Measurements from ENCODE around the gene HHEX. TPM values are rescaled to one million over a fixed set of nuclear protein-coding genes. Genes with fewer than 3 reads are reported as not detected.
A peak's percentile ranks its signal among the peaks of the same experiment; 100 is the strongest.
"Not testable (repeated sequence)": the region's sequence is repeated elsewhere in the genome, so short reads cannot be mapped to it uniquely, and the experiment has no call there.

Gene HHEX
- not detected in 2 replicates for total RNA-seq
- long read RNA-seq, result 0 reads

DNA sequence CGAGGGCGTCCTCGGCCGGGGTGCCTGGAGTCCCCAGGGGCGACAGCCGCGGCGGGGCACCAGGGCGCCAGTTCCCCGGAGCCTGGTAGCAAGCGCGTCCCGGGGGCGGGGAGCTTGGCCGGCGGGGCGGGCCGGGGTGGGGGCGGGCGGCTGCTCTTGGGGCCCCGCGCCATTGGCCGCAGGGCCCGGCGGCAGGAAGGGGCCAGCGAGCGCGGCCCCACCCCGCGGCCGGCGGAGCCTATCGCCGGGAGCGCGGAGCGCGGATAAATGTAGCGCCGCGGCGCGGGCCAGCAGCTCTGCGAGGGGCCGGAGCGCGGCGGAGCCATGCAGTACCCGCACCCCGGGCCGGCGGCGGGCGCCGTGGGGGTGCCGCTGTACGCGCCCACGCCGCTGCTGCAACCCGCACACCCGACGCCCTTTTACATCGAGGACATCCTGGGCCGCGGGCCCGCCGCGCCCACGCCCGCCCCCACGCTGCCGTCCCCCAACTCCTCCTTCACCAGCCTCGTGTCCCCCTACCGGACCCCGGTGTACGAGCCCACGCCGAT is at the start of gene HHEX:
TSS of gene HHEX (plus strand) at position 293 of the 548 bp plus-strand sequence. CDS start at position 325, 32 bp downstream.
- no peak for DNase-seq (ENCODE audit: low read depth, low spot score)
- H3K4me3 Mint-ChIP-seq, result peak within 1 kb of the TSS; percentile 83
- peaks cover 19% of the 10 kb centered on the region for H3K4me1 Mint-ChIP-seq
- TF ChIP-seq, protein P1, sequence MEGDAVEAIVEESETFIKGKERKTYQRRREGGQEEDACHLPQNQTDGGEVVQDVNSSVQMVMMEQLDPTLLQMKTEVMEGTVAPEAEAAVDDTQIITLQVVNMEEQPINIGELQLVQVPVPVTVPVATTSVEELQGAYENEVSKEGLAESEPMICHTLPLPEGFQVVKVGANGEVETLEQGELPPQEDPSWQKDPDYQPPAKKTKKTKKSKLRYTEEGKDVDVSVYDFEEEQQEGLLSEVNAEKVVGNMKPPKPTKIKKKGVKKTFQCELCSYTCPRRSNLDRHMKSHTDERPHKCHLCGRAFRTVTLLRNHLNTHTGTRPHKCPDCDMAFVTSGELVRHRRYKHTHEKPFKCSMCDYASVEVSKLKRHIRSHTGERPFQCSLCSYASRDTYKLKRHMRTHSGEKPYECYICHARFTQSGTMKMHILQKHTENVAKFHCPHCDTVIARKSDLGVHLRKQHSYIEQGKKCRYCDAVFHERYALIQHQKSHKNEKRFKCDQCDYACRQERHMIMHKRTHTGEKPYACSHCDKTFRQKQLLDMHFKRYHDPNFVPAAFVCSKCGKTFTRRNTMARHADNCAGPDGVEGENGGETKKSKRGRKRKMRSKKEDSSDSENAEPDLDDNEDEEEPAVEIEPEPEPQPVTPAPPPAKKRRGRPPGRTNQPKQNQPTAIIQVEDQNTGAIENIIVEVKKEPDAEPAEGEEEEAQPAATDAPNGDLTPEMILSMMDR (conservative IDR thresholded peaks at IDR 0.05), result no peak
- peaks cover 2% of the 10 kb centered on the region for H3K9me3 Mint-ChIP-seq
- peaks cover 6% of the 10 kb centered on the region for H3K36me3 Mint-ChIP-seq (ENCODE audit: low read depth)
- no peak within 1 kb of the TSS for H3K27ac Mint-ChIP-seq (ENCODE audit: unreplicated experiment)
- H3K27me3 Mint-ChIP-seq (ENCODE audit: low read depth), result peaks cover 92% of the 10 kb centered on the region

DNA sequence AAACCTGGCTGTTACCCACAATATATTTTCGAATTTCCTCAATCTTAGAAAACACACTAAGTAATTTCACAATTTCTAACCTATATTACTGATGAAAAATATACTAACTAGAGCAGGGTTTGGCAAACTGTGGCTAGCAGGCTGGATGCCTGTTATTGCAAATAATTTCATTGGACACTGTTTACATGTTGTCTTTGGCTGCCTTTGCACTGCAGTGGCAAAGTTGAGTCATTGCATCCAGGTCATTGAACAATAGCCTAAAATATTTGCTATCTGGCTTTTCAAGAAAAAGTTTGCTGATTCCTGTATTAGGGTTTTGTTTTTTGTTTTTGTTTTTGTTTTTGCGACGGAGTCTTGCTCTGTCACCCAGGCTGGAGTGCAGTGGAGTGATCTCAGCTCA is 49.6 kb upstream of the HHEX start:
- no peak overlapping the region for H3K27ac Mint-ChIP-seq (ENCODE audit: unreplicated experiment)
- peaks cover 35% of the 10 kb centered on the region for H3K36me3 Mint-ChIP-seq (ENCODE audit: low read depth)
- H3K4me3 Mint-ChIP-seq, result no peak overlapping the region
- TF ChIP-seq, protein P1 (conservative IDR thresholded peaks at IDR 0.05), result peak; percentile 19
- no peaks in the 10 kb centered on the region for H3K27me3 Mint-ChIP-seq (ENCODE audit: low read depth)
- no peak for DNase-seq (ENCODE audit: low read depth, low spot score)
- peaks cover 12% of the 10 kb centered on the region for H3K4me1 Mint-ChIP-seq
- no peaks in the 10 kb centered on the region for H3K9me3 Mint-ChIP-seq

- TF ChIP-seq, protein P1 (conservative IDR thresholded peaks at IDR 0.05), result no peak
- H3K4me3 Mint-ChIP-seq, result no peak overlapping the region
- H3K36me3 Mint-ChIP-seq (ENCODE audit: low read depth), result peaks cover 34% of the 10 kb centered on the region
- no peaks in the 10 kb centered on the region for H3K9me3 Mint-ChIP-seq
- DNase-seq (ENCODE audit: low read depth, low spot score), result no peak
- no peak overlapping the region for H3K27ac Mint-ChIP-seq (ENCODE audit: unreplicated experiment)
- no peaks in the 10 kb centered on the region for H3K27me3 Mint-ChIP-seq (ENCODE audit: low read depth)
- peaks cover 12% of the 10 kb centered on the region for H3K4me1 Mint-ChIP-seq
These were observed 48.3 kb upstream of the HHEX start for GRCh38 chr10:92641492-92641891.

GRCh38 chr10:92644921-92645320 is 44.8 kb upstream of the HHEX start:
- Mint-ChIP-seq H3K4me3 (no peak overlapping the region), H3K27ac (ENCODE audit: unreplicated experiment) (no peak overlapping the region), H3K36me3 (ENCODE audit: low read depth) (peaks cover 33% of the 10 kb centered on the region), H3K27me3 (ENCODE audit: low read depth) (no peaks in the 10 kb centered on the region), H3K4me1 (peaks cover 12% of the 10 kb centered on the region), H3K9me3 (no peaks in the 10 kb centered on the region)
- DNase-seq (ENCODE audit: low read depth, low spot score), result no peak
- TF ChIP-seq, protein P1 (conservative IDR thresholded peaks at IDR 0.05), result no peak

GRCh38 chr10:92650864-92651263 is 38.9 kb upstream of the HHEX start:
- not testable (repeated sequence) for H3K9me3 Mint-ChIP-seq; H3K4me1 Mint-ChIP-seq; H3K27ac Mint-ChIP-seq (ENCODE audit: unreplicated experiment); H3K4me3 Mint-ChIP-seq; DNase-seq (ENCODE audit: low read depth, low spot score); H3K27me3 Mint-ChIP-seq (ENCODE audit: low read depth)
- peaks cover 26% of the 10 kb centered on the region for H3K36me3 Mint-ChIP-seq (ENCODE audit: low read depth)

DNA sequence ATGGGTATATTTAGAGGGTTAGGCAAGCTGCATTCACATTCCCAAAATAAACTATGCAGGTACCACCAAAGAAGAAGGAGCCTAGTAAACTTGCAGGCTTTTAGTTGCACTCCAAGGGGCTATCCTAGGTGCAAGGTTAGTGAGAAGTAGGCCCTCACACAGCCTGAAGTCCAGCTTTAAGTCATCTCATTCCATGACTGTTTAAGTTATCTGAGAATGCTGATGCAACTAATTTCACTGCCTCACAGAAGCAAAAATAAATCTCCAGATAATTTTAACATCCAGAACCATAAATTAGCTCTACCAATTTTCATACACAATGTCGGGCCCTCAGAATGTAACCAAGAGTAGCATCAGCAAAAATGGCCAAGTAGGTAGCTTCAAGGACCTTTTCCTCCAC is 34.3 kb upstream of the HHEX start:
- Mint-ChIP-seq H3K27me3 (ENCODE audit: low read depth) (no peaks in the 10 kb centered on the region), H3K4me3 (no peak overlapping the region), H3K36me3 (ENCODE audit: low read depth) (peaks cover 22% of the 10 kb centered on the region), H3K27ac (ENCODE audit: unreplicated experiment) (no peak overlapping the region), H3K9me3 (peaks cover 3% of the 10 kb centered on the region), H3K4me1 (no peaks in the 10 kb centered on the region)
- no peak for DNase-seq (ENCODE audit: low read depth, low spot score)
- TF ChIP-seq, protein P1 (conservative IDR thresholded peaks at IDR 0.05), result no peak
